PC-3 (cell line): Measurements from ENCODE around the gene SMIM5. TPM values are rescaled to one million over a fixed set of nuclear protein-coding genes. Genes with fewer than 3 reads are reported as not detected.

Experiments
- ATAC-seq: fragments of 200-7000 bp; cut with Tn5 transposase; 2 replicates; pipeline ENCODE4 v1.9.1; 2020; ENCODE audit warnings: mild to moderate bottlenecking, moderate library complexity
- BruUV-seq: library from RNA; stranded (reverse); fragments of 400-500 nt; replicated peaks from 2 replicates; lab custom pipeline; 2021; lab: Mats Ljungman, UMichigan
- CTCF ChIA-PET: fragments of 300-600 bp; sonication (Branson Sonifier 250); formaldehyde crosslinking; loops from one replicate; lab custom pipeline; 2022; ENCODE audit warnings: antibody characterized with exemption; lab: Charles Lee
- POLR2A ChIA-PET: fragments of 300-600 bp; sonication (Branson Sonifier 250); formaldehyde crosslinking; loops from one replicate; lab custom pipeline; 2022; ENCODE audit warnings: antibody characterized with exemption; ENCODE audit not compliant: unreplicated experiment; lab: Charles Lee
- DNase-seq: peaks from one replicate; pipeline ENCODE4 v3.0.0-alpha.2; 2015
- H2AFZ ChIP-seq: fragments of 300-600 bp; sonication (generic); 2 replicates; pipeline ENCODE4 v1.6.0; 2016; ENCODE audit warnings: antibody characterized with exemption, low read length
- H3F3A ChIP-seq: fragments of 300-600 bp; sonication (generic); one replicate; pipeline ENCODE4 v1.6.0; 2017; ENCODE audit warnings: antibody characterized with exemption, low read length, control low read depth, mild to moderate bottlenecking; ENCODE audit not compliant: unreplicated experiment
- H3K27ac ChIP-seq: fragments of 300-600 bp; sonication (generic); 2 replicates; pipeline ENCODE4 v1.5.1; 2016; ENCODE audit warnings: mild to moderate bottlenecking, low read length
- H3K27me3 ChIP-seq: fragments of 300-600 bp; sonication (generic); 2 replicates; pipeline ENCODE4 v1.6.1; 2016; ENCODE audit warnings: low read length, mixed read lengths
- H3K36me3 ChIP-seq: fragments of 300-600 bp; sonication (generic); 2 replicates; pipeline ENCODE4 v1.6.1; 2016; ENCODE audit warnings: low read depth, mixed run types, low read length, mixed read lengths
- H3K4me1 ChIP-seq: fragments of 300-600 bp; sonication (generic); 2 replicates; pipeline ENCODE4 v1.5.1; 2016; ENCODE audit warnings: low read length; ENCODE audit not compliant: insufficient read depth
- H3K4me2 ChIP-seq: fragments of 300-600 bp; sonication (generic); 2 replicates; pipeline ENCODE4 v1.6.0; 2016; ENCODE audit warnings: low read length
- H3K4me3 ChIP-seq: fragments of 300-600 bp; sonication (generic); 2 replicates; pipeline ENCODE4 v1.5.1; 2016; ENCODE audit warnings: mild to moderate bottlenecking, low read length, mixed read lengths
- H3K79me2 ChIP-seq: fragments of 300-600 bp; sonication (generic); 2 replicates; pipeline ENCODE4 v1.6.1; 2017; ENCODE audit warnings: low read length, mixed read lengths
- H3K9ac ChIP-seq: fragments of 300-600 bp; sonication (generic); 2 replicates; pipeline ENCODE4 v1.6.0; 2016; ENCODE audit warnings: mild to moderate bottlenecking, low read length
- H3K9me2 ChIP-seq: fragments of 300-600 bp; sonication (generic); replicated peaks from 2 replicates; pipeline ENCODE4 v1.6.1; 2016; ENCODE audit warnings: mixed run types, low read length, mixed read lengths
- H3K9me3 ChIP-seq: fragments of 300-600 bp; sonication (generic); 2 replicates; pipeline ENCODE4 v1.6.1; 2016; ENCODE audit warnings: low read length, mixed read lengths
- H4K20me1 ChIP-seq: fragments of 300-600 bp; sonication (generic); 2 replicates; pipeline ENCODE4 v1.6.1; 2016; ENCODE audit warnings: low read length, mixed read lengths
- CTCF ChIP-seq: fragments of 300-600 bp; sonication (generic); conservative IDR thresholded peaks from 2 replicates; pipeline ENCODE4 v1.5.1; 2017; ENCODE audit warnings: antibody characterized with exemption, low read depth, mild to moderate bottlenecking, low read length
- EZH2 ChIP-seq: fragments of 300-600 bp; sonication (generic); IDR thresholded peaks from one replicate; pipeline ENCODE4 v1.6.1; 2017; ENCODE audit warnings: antibody characterized with exemption, mild to moderate bottlenecking, low read length; ENCODE audit not compliant: unreplicated experiment
- EZH2phosphoT487 ChIP-seq: fragments of 300-600 bp; sonication (generic); IDR thresholded peaks from 2 replicates; pipeline ENCODE4 v1.6.1; 2018; ENCODE audit warnings: mild to moderate bottlenecking, antibody characterized with exemption, low read length, borderline replicate concordance
- intact Hi-C: fragments of 100-400 bp; cut with micrococcal nuclease; formaldehyde crosslinking; loops from 2 replicates; pipeline ENCODE4 v1.9.0; 2023
- total RNA-seq: library from RNA; depleted of rRNA; stranded (reverse); fragments of >200 nt; gene quantifications from 2 replicates; pipeline ENCODE4 v1.2.3, GENCODE V29; 2014

Gene SMIM5
- total RNA-seq, 1 experiment from 2014 or later, result 2.3 TPM

- peak; percentile 64 for DNase-seq
- Histone ChIP-seq H2AFZ (no peak overlapping the region), H3K9ac (no peak overlapping the region), H3K79me2 (no peaks in the 10 kb centered on the region), H3K9me2 (no peaks in the 10 kb centered on the region), H3K27ac (no peak overlapping the region), H3K36me3 (peaks cover 14% of the 10 kb centered on the region; the same call in 1 of the 2 replicates), H3K27me3 (no peaks in the 10 kb centered on the region), H3K4me1 (no peaks in the 10 kb centered on the region), H4K20me1 (no peaks in the 10 kb centered on the region), H3K9me3 (no peaks in the 10 kb centered on the region), H3K4me2 (no peak overlapping the region), H3K4me3 (no peak overlapping the region), H3F3A (no peaks in the 10 kb centered on the region)
- no peak for TF ChIP-seq EZH2phosphoT487
- peak; percentile 82 for TF ChIP-seq CTCF
- intact Hi-C loops, result loop anchor here (1.0 kb wide), 1 partner anchor 21 kb away; the partner anchor contains the start of gene SMIM5
- BruUV-seq, result no TSS peak
- CTCF ChIA-PET, result interaction anchor here (0.5 to 4.0 kb wide), 9 partner anchors 19 to 594 kb away, joined by 3 to 83 read pairs (median 5); partner anchors contain the start of gene SMIM5
- POLR2A ChIA-PET, result interaction anchor here (0.7 kb wide), 1 partner anchor 11 kb away, joined by 5 read pairs; no protein-coding TSS in a partner anchor
- ATAC-seq, result peak; percentile 86
These were observed 20.9 kb downstream of the SMIM5 start for GRCh38 chr17:75654176-75654575.

GRCh38 chr17:75658237-75658636, 25.0 kb downstream of the SMIM5 start:
- ChIA-PET POLR2A (no interaction called here), CTCF (interaction anchor here (1.5 kb wide), 1 partner anchor 24 kb away, joined by 4 read pairs; the partner anchor contains the start of gene SMIM5)
- no peaks in the 10 kb centered on the region for H4K20me1 ChIP-seq
- no peak overlapping the region for H3K9ac ChIP-seq
- peaks cover 10% of the 10 kb centered on the region; the same call in 1 of the 2 replicates for H3K36me3 ChIP-seq
- BruUV-seq, result no TSS peak
- DNase-seq, result no peak
- H2AFZ ChIP-seq, result no peak overlapping the region
- ATAC-seq, result no peak
- H3K9me2 ChIP-seq, result no peaks in the 10 kb centered on the region
- intact Hi-C loops, result no loop called here
- H3K9me3 ChIP-seq, result no peaks in the 10 kb centered on the region
- H3K27ac ChIP-seq, result no peak overlapping the region
- TF ChIP-seq CTCF (no peak), EZH2 (no peak), EZH2phosphoT487 (no peak)
- H3K79me2 ChIP-seq, result no peaks in the 10 kb centered on the region
- H3F3A ChIP-seq, result no peaks in the 10 kb centered on the region
- no peak overlapping the region for H3K4me3 ChIP-seq
- no peaks in the 10 kb centered on the region for H3K27me3 ChIP-seq
- H3K4me2 ChIP-seq, result no peak overlapping the region
- H3K4me1 ChIP-seq, result no peaks in the 10 kb centered on the region

- peaks cover 10% of the 10 kb centered on the region; the same call in 1 of the 2 replicates for H3K36me3 ChIP-seq
- H4K20me1 ChIP-seq, result no peaks in the 10 kb centered on the region
- H2AFZ ChIP-seq, result no peak overlapping the region
- POLR2A ChIA-PET, result no interaction called here
- ATAC-seq, result no peak
- TF ChIP-seq EZH2 (no peak), CTCF (no peak), EZH2phosphoT487 (no peak)
- no peak for DNase-seq
- CTCF ChIA-PET, result no interaction called here
- BruUV-seq, result no TSS peak
- H3K4me1 ChIP-seq, result peaks cover 8% of the 10 kb centered on the region
- no peaks in the 10 kb centered on the region for H3F3A ChIP-seq
- no peak overlapping the region for H3K27ac ChIP-seq
- H3K4me2 ChIP-seq, result no peak overlapping the region
- peaks cover 10% of the 10 kb centered on the region for H3K79me2 ChIP-seq
- no peaks in the 10 kb centered on the region for H3K27me3 ChIP-seq
- intact Hi-C loops, result no loop called here
- no peaks in the 10 kb centered on the region for H3K9me3 ChIP-seq
- no peak overlapping the region for H3K9ac ChIP-seq
- no peak overlapping the region for H3K4me3 ChIP-seq
- no peaks in the 10 kb centered on the region for H3K9me2 ChIP-seq
These were observed 28.3 kb downstream of the SMIM5 start for GRCh38 chr17:75661531-75661930.
